Measurements from ENCODE around the gene IPCEF1.

GRCh38 chr6:154228521-154228905, 128.1 kb downstream of the IPCEF1 start:
- no peak for TF ChIP-seq POLR2A (IDR thresholded peaks at IDR 0.05)
- TF ChIP-seq, protein P1, sequence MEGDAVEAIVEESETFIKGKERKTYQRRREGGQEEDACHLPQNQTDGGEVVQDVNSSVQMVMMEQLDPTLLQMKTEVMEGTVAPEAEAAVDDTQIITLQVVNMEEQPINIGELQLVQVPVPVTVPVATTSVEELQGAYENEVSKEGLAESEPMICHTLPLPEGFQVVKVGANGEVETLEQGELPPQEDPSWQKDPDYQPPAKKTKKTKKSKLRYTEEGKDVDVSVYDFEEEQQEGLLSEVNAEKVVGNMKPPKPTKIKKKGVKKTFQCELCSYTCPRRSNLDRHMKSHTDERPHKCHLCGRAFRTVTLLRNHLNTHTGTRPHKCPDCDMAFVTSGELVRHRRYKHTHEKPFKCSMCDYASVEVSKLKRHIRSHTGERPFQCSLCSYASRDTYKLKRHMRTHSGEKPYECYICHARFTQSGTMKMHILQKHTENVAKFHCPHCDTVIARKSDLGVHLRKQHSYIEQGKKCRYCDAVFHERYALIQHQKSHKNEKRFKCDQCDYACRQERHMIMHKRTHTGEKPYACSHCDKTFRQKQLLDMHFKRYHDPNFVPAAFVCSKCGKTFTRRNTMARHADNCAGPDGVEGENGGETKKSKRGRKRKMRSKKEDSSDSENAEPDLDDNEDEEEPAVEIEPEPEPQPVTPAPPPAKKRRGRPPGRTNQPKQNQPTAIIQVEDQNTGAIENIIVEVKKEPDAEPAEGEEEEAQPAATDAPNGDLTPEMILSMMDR (IDR thresholded peaks at IDR 0.05) = no peak

Measured in transverse colon (tissue), 3 donors.